ENCODE data around the gene TNRC6B.

- TF ChIP-seq POLR2AphosphoS5 (IDR thresholded peaks at IDR 0.05; ENCODE audit: low read depth) (no peak), CTCF (IDR thresholded peaks at IDR 0.05; ENCODE audit: insufficient read depth, low read length) (no peak), REST (IDR thresholded peaks at IDR 0.05; ENCODE audit: insufficient replicate concordance, low read depth) (no peak), SPI1 (IDR thresholded peaks at IDR 0.05; ENCODE audit: borderline replicate concordance, low read depth) (no peak)
Measured at GRCh38 chr22:40310081-40310767, 132.5 kb downstream of the TNRC6B start.

Measured in HL-60 (cell line).